NT2/D1 (cell line): ENCODE measurements around the gene ENO3.
"Not testable (repeated sequence)": the region's sequence is repeated elsewhere in the genome, so short reads cannot be mapped to it uniquely, and the experiment has no call there.

ENCODE experiments used
- YY1 ChIP-seq: IDR thresholded peaks from 2 replicates; pipeline ENCODE4 v1.6.1; 2011; ENCODE audit not compliant: insufficient read length, insufficient read depth
- ZNF274 ChIP-seq: IDR thresholded peaks from 2 replicates; pipeline ENCODE4 v1.6.1; 2011; ENCODE audit warnings: mild to moderate bottlenecking, low read depth, low read length

- not testable (repeated sequence) for TF ChIP-seq YY1, ZNF274
These were observed 44.3 kb upstream of the ENO3 start for GRCh38 chr17:4906642-4907041.
